ENCODE results near the gene ZNF79. TPM values are rescaled to one million over a fixed set of nuclear protein-coding genes. Genes with fewer than 3 reads are reported as not detected.

The ZNF79 gene
- total RNA-seq, 1 donor from 2014 or later: 14.1 TPM

DNA sequence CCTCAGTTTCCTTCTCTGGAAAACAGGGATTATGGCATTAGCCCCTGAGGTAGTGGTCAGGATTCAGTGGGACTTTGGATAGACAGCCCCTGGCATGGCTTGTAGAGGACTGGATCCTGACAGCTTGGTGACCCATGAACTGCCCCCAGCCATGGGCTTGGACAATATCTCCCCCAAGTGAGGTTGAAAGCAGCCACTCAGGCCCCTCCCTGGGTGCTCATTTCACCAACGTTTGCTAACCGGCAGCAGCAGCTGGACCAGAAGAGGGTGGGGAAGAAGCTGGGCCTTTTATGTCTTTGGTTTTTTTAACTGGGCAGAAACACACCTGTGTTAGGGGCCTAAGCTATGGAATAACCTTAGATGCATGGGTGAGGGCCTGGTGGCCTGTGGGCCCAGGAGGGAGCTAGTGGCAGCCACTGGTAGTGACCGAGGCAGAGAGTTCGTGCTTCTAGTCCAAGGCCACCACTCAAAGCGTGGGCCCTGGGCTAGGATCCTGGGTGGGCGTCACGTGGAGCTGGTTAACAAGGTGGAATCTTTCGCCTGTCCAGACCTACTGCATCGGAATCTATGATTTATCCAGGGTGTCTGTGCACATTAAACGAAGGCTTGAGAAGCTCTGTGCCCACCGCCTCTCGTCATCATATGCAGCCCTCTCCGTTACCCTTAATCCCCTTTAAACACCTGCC, 25.3 kb upstream of the ZNF79 start:
- Mint-ChIP-seq H3K9me3 (no peaks in the 10 kb centered on the region), H3K27ac (peak overlapping the region; percentile 77), H3K27me3 (no peaks in the 10 kb centered on the region), H3K4me1 (ENCODE audit: unreplicated experiment) (peaks cover under 1% of the 10 kb centered on the region), H3K4me3 (peak overlapping the region; percentile 91), H3K36me3 (no peaks in the 10 kb centered on the region)
- no peak for DNase-seq (ENCODE audit: extremely low spot score, unreplicated experiment)
- TF ChIP-seq, protein P1, sequence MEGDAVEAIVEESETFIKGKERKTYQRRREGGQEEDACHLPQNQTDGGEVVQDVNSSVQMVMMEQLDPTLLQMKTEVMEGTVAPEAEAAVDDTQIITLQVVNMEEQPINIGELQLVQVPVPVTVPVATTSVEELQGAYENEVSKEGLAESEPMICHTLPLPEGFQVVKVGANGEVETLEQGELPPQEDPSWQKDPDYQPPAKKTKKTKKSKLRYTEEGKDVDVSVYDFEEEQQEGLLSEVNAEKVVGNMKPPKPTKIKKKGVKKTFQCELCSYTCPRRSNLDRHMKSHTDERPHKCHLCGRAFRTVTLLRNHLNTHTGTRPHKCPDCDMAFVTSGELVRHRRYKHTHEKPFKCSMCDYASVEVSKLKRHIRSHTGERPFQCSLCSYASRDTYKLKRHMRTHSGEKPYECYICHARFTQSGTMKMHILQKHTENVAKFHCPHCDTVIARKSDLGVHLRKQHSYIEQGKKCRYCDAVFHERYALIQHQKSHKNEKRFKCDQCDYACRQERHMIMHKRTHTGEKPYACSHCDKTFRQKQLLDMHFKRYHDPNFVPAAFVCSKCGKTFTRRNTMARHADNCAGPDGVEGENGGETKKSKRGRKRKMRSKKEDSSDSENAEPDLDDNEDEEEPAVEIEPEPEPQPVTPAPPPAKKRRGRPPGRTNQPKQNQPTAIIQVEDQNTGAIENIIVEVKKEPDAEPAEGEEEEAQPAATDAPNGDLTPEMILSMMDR (conservative IDR thresholded peaks at IDR 0.05): no peak

DNA sequence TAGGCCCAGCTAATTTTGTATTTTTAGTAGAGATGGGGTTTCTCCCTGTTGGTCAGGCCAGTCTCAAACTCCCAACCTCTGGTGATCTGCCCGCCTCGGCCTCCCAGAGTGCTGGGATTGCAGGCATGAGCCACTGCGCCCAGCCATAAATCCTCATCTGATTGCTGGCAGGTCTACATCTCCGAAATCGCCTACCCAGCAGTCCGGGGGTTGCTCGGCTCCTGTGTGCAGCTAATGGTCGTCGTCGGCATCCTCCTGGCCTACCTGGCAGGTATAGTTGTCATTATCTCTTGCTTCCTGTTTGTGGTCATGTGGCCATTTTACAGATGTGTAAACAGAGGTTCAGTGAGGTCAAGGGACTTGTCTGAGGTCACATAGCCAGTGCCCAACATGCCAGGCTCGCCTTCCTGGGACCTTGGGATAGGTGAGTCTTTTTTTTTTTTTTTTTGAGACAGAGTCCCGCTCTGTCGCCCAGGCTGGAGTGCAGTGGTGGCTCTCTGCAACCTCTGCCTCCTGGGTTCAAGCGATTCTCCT, 24.4 kb upstream of the ZNF79 start:
- Mint-ChIP-seq H3K27me3 (no peaks in the 10 kb centered on the region), H3K9me3 (no peaks in the 10 kb centered on the region), H3K4me1 (ENCODE audit: unreplicated experiment) (no peaks in the 10 kb centered on the region), H3K27ac (no peak overlapping the region), H3K4me3 (peak overlapping the region; percentile 31), H3K36me3 (no peaks in the 10 kb centered on the region)
- TF ChIP-seq, protein P1 (conservative IDR thresholded peaks at IDR 0.05): no peak
- no peak for DNase-seq (ENCODE audit: extremely low spot score, unreplicated experiment)

DNA sequence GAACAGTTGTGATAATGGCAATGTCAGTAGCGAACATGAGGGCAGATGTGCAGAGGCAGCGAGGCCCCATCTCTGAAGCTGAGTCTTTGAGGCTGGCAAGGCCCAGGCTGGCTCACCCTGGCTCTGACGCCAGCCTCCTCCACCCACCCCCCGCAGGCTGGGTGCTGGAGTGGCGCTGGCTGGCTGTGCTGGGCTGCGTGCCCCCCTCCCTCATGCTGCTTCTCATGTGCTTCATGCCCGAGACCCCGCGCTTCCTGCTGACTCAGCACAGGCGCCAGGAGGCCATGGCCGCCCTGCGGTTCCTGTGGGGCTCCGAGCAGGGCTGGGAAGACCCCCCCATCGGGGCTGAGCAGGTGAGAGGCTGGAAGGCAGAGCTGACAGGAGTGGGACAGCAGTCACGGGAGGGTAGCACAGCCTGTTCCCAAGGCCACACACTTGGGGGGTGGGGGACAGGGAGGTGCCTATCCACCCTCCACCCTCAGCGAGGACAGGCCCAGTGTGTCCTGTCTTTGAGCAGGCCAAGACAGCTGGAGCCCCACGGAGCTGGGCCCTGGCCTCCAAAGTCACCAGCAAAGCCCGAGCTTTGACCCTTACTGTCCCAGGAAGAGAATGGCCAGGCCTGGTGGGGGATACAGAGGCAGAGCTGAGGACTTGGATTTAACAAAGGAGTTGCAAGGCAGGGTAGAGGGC, 21.6 kb upstream of the ZNF79 start:
- no peak overlapping the region for H3K4me3 Mint-ChIP-seq
- H3K27ac Mint-ChIP-seq: no peak overlapping the region
- H3K9me3 Mint-ChIP-seq: no peaks in the 10 kb centered on the region
- DNase-seq (ENCODE audit: extremely low spot score, unreplicated experiment): no peak
- H3K27me3 Mint-ChIP-seq: no peaks in the 10 kb centered on the region
- TF ChIP-seq, protein P1 (conservative IDR thresholded peaks at IDR 0.05): no peak
- peaks cover 2% of the 10 kb centered on the region for H3K4me1 Mint-ChIP-seq (ENCODE audit: unreplicated experiment)
- H3K36me3 Mint-ChIP-seq: no peaks in the 10 kb centered on the region

DNA sequence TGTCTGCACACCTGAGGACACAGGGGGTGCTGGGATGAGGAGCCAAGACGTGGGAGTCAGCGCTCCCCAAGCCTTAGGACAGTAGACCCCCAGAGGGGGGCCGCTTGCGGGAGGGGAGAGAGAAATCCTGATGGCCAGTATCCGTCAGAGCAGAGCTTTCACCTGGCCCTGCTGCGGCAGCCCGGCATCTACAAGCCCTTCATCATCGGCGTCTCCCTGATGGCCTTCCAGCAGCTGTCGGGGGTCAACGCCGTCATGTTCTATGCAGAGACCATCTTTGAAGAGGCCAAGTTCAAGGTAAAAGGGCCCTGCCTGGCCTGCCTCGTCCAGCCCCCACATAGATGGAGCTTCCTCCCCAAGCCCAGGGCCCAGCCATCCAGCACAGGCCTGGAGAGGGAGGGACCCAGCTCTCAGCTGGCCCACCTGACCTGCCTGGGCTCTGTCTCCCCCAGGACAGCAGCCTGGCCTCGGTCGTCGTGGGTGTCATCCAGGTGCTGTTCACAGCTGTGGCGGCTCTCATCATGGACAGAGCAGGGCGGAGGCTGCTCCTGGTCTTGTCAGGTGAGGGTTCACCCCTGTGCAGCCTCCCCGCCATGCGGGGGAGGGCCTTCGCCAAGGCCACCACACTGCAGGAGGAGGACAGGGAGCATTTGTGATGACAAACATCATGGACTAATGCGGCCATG, 20.5 kb upstream of the ZNF79 start:
- DNase-seq (ENCODE audit: extremely low spot score, unreplicated experiment): no peak
- Mint-ChIP-seq H3K36me3 (no peaks in the 10 kb centered on the region), H3K27me3 (no peaks in the 10 kb centered on the region), H3K4me1 (ENCODE audit: unreplicated experiment) (peaks cover 3% of the 10 kb centered on the region), H3K9me3 (no peaks in the 10 kb centered on the region), H3K4me3 (no peak overlapping the region), H3K27ac (no peak overlapping the region)
- TF ChIP-seq, protein P1 (conservative IDR thresholded peaks at IDR 0.05): no peak

DNA sequence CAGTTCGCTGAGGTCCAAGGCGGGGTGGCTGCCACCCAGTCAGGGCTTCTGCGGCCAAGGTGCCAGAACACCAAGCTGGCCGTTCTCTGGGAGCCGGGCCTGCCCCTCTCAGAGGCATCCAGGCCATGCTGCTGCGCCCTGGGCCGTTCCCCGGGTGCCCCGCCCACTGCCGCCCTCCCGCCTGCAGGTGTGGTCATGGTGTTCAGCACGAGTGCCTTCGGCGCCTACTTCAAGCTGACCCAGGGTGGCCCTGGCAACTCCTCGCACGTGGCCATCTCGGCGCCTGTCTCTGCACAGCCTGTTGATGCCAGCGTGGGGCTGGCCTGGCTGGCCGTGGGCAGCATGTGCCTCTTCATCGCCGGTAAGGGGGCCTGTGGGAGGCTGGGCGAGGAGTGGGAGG, 19.6 kb upstream of the ZNF79 start:
- DNase-seq (ENCODE audit: extremely low spot score, unreplicated experiment): no peak
- Mint-ChIP-seq H3K27ac (no peak overlapping the region), H3K27me3 (no peaks in the 10 kb centered on the region), H3K9me3 (no peaks in the 10 kb centered on the region), H3K4me1 (ENCODE audit: unreplicated experiment) (peaks cover 3% of the 10 kb centered on the region), H3K36me3 (no peaks in the 10 kb centered on the region), H3K4me3 (no peak overlapping the region)
- TF ChIP-seq, protein P1 (conservative IDR thresholded peaks at IDR 0.05): no peak

Data from type B pancreatic cell (in vitro differentiated cells).